Activated naive CD8-positive, alpha-beta T cell treated with anti-CD3 and anti-CD28 coated beads, Interleukin-2, amount 10 ng/mL, durations not matched to agents 7 days and 5 days (primary cell): ENCODE results near the gene TYW1B. TPM values are rescaled to one million over a fixed set of nuclear protein-coding genes. Genes with fewer than 3 reads are reported as not detected.
"Not testable (repeated sequence)": the region's sequence is repeated elsewhere in the genome, so short reads cannot be mapped to it uniquely, and the experiment has no call there.

ENCODE experiments used
- ATAC-seq: fragments of 150-1000 bp; cut with Tn5 transposase; one replicate; pipeline ENCODE4 v1.10.0; 2021; ENCODE audit warnings: low read depth, moderate library complexity
- POLR2A ChIA-PET: fragments of 350-600 bp; sonication (Branson Sonifier 250); formaldehyde crosslinking; loops from one replicate; lab custom pipeline; 2021; ENCODE audit warnings: antibody characterized with exemption; lab: Charles Lee
- DNase-seq: peaks from one replicate; pipeline ENCODE4 v3.0.0; 2021
- H3K27ac Mint-ChIP-seq: one replicate; pipeline ENCODE4 v1.8.0; 2022; ENCODE audit warnings: mild to moderate bottlenecking, mixed read lengths
- H3K27me3 Mint-ChIP-seq: one replicate; pipeline ENCODE4 v1.8.0; 2022; ENCODE audit warnings: mild to moderate bottlenecking, moderate library complexity, mixed read lengths
- H3K36me3 Mint-ChIP-seq: one replicate; pipeline ENCODE4 v1.8.0; 2021; ENCODE audit warnings: mild to moderate bottlenecking, mixed read lengths
- H3K4me1 Mint-ChIP-seq: one replicate; pipeline ENCODE4 v1.8.0; 2021; ENCODE audit warnings: mixed read lengths
- H3K4me3 Mint-ChIP-seq: one replicate; pipeline ENCODE4 v1.8.0; 2022; ENCODE audit warnings: mild to moderate bottlenecking, moderate library complexity, mixed read lengths
- H3K9me3 Mint-ChIP-seq: one replicate; pipeline ENCODE4 v1.8.0; 2021; ENCODE audit warnings: mixed read lengths
- total RNA-seq, 2 experiments: library from RNA; stranded (reverse); gene quantifications; one replicate each; pipeline ENCODE4 v1.2.3, GENCODE V29; 2021

The TYW1B gene
- total RNA-seq, 2 experiments from 2014 or later = 4.0 to 4.5 TPM

DNA sequence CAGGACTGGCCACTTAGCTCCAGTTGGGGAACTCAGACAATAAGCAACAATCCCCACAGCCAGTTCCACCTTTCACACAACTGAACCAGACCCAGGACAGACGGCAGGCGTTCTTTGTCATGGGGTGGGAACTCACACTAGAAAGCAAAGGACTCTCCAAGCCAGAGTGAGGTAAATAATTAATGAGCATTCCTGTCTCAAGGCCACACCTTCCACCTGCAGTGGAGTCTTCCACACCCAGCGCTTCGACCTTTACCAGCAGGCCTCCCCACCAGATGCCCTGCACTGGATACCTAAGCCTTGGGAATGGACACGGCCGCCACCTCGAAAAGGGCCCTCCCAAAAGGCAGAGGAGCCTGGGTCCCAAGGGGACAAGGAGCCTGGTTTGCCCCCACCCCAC lies 105.3 kb downstream of the TYW1B start:
- POLR2A ChIA-PET, H3K27ac Mint-ChIP-seq, H3K9me3 Mint-ChIP-seq, H3K4me3 Mint-ChIP-seq, ATAC-seq, H3K27me3 Mint-ChIP-seq, H3K4me1 Mint-ChIP-seq, DNase-seq: not testable (repeated sequence)
- peaks cover 13% of the 10 kb centered on the region for H3K36me3 Mint-ChIP-seq

DNA sequence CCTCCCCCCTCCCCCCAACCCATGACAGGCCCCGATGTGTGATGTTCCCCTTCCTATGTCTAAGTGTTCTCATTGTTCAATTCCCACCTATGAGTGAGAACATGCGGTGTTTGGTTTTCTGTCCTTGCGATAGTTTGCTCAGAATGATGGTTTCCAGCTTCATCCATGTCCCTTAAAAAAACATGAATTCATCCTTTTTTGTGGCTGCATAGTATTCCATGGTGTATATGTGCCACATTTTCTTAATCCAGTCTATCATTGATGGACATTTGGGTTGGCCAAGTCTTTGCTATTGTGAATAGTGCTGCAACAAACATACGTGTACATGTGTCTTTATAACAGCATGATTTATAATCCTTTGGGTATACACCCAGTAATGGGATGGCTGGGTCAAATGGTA lies 107.1 kb downstream of the TYW1B start:
- DNase-seq, H3K27ac Mint-ChIP-seq, H3K4me3 Mint-ChIP-seq, H3K4me1 Mint-ChIP-seq, ATAC-seq, H3K9me3 Mint-ChIP-seq, H3K27me3 Mint-ChIP-seq, POLR2A ChIA-PET: not testable (repeated sequence)
- H3K36me3 Mint-ChIP-seq = peaks cover 12% of the 10 kb centered on the region

DNA sequence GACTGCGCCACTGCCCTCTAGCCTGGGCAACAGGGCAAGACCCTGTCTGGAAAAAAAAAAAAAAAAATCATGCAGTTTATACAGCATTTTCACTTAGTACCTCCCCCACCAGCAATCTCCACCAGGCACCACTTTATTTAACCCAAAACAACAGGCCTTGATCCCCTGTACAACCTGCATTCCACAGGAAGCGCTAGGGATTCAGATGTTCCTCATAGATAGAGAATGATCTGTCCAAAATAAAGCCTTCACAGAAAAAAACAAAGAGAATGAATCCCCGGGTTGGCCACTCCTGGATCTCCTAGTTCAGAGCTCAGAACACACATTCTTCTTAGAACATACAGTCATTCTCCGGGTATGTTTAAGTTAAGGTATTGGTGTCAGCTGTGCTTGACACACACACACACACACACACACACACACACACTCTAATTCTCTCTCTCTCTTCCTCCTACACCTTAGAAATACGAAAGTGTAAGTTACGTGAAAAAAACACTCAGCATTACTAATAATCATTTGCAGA lies 110.7 kb downstream of the TYW1B start:
- H3K4me3 Mint-ChIP-seq, H3K4me1 Mint-ChIP-seq, DNase-seq, H3K9me3 Mint-ChIP-seq, H3K27me3 Mint-ChIP-seq, H3K27ac Mint-ChIP-seq, ATAC-seq, POLR2A ChIA-PET: not testable (repeated sequence)
- H3K36me3 Mint-ChIP-seq = peaks cover 18% of the 10 kb centered on the region

DNA sequence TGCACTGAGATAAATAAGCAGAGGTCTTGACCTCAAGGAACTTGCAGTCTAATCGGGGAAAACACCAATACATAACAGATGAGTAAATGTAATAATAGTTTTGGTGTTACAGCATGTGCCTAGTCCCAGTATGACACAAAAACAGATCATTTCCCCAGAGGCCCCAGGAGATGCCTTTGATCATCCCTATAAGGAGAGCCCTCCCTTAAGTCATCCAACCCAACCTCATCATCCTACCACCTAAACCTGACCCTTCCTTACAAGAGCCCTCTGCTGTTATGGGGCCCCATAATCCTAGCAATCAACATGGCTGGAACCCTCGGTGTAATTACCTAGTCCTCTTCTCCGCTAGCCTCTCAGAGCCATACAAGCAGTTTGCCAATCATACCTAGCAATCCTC lies 116.1 kb downstream of the TYW1B start:
- POLR2A ChIA-PET, H3K4me1 Mint-ChIP-seq, H3K9me3 Mint-ChIP-seq, DNase-seq, H3K27me3 Mint-ChIP-seq, H3K27ac Mint-ChIP-seq, H3K4me3 Mint-ChIP-seq, ATAC-seq: not testable (repeated sequence)
- peaks cover 26% of the 10 kb centered on the region for H3K36me3 Mint-ChIP-seq

DNA sequence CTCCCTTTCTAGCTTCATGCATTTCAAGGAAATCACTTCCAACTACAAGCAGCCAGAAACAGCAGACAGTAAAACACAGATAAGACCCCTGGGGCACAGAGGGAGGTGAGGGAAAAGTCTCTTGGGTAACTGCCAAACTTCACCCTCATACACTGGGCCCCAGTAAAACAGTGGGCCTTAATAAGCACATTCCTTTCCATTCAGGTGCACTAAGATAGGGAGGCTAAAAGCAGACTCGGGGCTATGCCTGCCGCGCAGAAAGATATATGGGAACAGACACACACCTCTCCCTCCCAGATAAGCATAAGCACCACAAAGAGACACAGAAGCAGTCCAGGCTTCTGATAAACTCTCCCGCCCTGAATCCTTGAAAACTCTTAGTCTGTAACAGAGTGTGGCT lies 117.0 kb downstream of the TYW1B start:
- no peak for DNase-seq
- Mint-ChIP-seq H3K4me3 (no peak overlapping the region), H3K36me3 (peaks cover 29% of the 10 kb centered on the region), H3K9me3 (peaks cover 6% of the 10 kb centered on the region), H3K27ac (no peak overlapping the region), H3K27me3 (no peaks in the 10 kb centered on the region), H3K4me1 (peaks cover 3% of the 10 kb centered on the region)
- ATAC-seq = no peak
- POLR2A ChIA-PET = no interaction called here

DNA sequence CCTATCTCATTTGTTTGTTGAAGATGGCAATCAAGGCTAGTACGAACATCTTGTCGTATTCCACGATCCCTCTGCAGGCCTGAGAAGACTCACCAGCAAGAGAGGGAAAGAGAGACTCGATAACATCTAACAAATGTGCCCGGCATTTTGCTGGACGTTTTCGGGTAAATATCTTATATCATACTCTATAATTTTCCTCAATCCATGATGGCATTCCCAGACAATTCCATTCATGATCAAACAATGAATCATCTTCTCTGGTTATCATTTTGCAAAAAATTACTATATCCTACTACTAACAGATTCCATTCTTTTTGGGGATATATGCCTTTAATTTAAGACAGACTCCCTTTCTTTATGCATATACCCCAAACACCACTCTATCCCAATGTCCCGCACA lies 118.1 kb downstream of the TYW1B start:
- peaks cover 29% of the 10 kb centered on the region for H3K36me3 Mint-ChIP-seq
- POLR2A ChIA-PET = no interaction called here
- no peak for DNase-seq
- no peak overlapping the region for H3K4me3 Mint-ChIP-seq
- peaks cover 3% of the 10 kb centered on the region for H3K4me1 Mint-ChIP-seq
- no peak overlapping the region for H3K27ac Mint-ChIP-seq
- peaks cover 6% of the 10 kb centered on the region for H3K9me3 Mint-ChIP-seq
- H3K27me3 Mint-ChIP-seq = no peaks in the 10 kb centered on the region
- no peak for ATAC-seq

DNA sequence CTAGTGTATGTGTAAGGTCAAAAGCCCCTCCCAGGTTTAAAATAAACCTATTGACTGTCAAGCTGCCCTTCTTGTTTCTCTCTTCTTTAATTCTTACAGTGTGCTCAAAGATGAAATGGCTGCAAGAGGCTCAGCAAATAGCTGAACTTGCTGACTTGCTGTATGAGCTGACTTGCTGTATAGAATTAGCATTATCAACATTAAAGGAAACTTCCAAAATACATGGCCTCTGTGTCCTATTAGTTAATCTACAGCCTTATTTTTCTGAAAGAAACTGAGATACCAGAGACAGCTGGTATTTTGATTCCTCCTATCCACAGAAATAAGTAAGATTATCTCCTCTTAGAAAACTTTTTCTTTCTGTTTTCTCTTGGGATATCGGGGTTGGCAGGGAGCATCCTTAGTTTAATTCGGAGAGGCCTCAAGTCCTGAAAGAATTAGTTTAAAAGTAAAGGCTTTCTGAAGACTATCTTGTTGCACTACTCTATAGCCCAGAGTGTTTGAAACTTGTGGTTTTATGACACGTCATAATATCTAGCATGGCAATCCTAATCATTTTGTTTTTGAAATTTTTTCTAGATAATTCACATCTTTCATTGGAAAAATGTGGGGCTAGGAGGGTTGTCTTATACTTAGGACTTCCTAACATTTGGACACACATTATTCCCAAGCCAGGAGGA lies 119.5 kb downstream of the TYW1B start:
- DNase-seq, H3K27ac Mint-ChIP-seq, H3K27me3 Mint-ChIP-seq, H3K4me1 Mint-ChIP-seq, ATAC-seq, H3K4me3 Mint-ChIP-seq, H3K9me3 Mint-ChIP-seq, POLR2A ChIA-PET: not testable (repeated sequence)
- H3K36me3 Mint-ChIP-seq = peaks cover 29% of the 10 kb centered on the region

DNA sequence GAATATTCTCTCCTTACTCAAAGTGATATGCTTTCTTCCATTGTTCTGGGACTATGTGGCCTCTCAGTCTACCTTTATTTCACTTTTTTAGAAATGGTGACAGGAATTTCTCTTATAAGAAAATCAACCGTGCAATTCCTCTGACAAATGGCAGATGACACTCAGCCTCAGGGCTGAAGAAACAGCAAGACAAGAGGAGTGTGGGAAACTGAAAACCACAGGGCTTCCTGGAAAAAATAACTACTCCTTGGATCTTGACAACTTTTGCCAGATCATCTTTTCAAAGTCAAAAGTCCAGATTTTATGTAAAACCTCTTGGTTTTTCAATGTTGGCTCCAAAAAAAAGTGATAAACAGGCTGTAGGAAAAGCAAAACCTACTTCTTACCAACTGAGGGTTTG lies 121.5 kb downstream of the TYW1B start:
- H3K27me3 Mint-ChIP-seq = no peaks in the 10 kb centered on the region
- peaks cover 3% of the 10 kb centered on the region for H3K4me1 Mint-ChIP-seq
- peaks cover 26% of the 10 kb centered on the region for H3K36me3 Mint-ChIP-seq
- POLR2A ChIA-PET = no interaction called here
- no peak overlapping the region for H3K4me3 Mint-ChIP-seq
- DNase-seq (no peak), ATAC-seq (no peak)
- peaks cover 3% of the 10 kb centered on the region for H3K9me3 Mint-ChIP-seq
- H3K27ac Mint-ChIP-seq = no peak overlapping the region

DNA sequence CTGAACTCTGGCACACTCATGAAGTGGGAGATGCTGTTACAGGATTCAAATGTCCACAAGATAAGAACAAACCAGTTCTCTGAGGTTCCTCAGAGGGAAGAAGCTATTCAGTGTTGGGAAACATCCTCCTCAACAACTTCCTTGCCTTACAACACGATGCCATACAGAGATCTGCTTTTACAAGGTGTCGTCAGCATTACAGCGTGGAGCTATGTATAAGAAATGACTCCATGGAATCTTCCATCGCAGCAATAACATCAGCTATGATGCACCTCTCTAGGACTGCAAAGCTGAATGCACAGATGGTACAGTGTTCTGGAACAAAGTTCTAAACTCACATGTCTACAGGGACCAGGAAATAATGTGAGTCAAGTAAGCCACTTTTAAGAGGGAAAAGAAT lies 122.3 kb downstream of the TYW1B start:
- H3K27me3 Mint-ChIP-seq, DNase-seq, H3K27ac Mint-ChIP-seq, POLR2A ChIA-PET, ATAC-seq, H3K4me3 Mint-ChIP-seq, H3K4me1 Mint-ChIP-seq, H3K9me3 Mint-ChIP-seq: not testable (repeated sequence)
- peaks cover 24% of the 10 kb centered on the region for H3K36me3 Mint-ChIP-seq

DNA sequence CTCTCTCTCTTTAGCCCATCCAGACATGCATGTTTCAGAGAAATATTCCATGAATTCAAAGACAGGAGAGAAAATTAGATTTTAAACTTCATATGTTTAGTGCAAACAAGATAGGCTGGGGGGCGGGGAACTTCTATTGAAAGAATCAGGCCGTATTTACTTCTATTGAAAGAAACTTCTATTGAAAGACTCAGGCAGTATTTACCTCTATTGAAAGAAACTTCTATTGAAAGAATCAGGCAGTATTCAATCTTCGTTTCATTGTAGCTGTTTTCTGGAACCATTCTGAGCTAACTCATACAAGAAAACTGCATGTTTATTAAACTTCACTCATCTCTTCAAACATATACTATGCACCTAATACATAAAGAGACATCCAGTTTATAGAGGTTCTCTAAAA lies 123.1 kb downstream of the TYW1B start:
- ATAC-seq (no peak), DNase-seq (no peak)
- H3K27ac Mint-ChIP-seq = no peak overlapping the region
- peaks cover 3% of the 10 kb centered on the region for H3K4me1 Mint-ChIP-seq
- POLR2A ChIA-PET = no interaction called here
- H3K9me3 Mint-ChIP-seq = peaks cover 3% of the 10 kb centered on the region
- H3K27me3 Mint-ChIP-seq = no peaks in the 10 kb centered on the region
- no peak overlapping the region for H3K4me3 Mint-ChIP-seq
- H3K36me3 Mint-ChIP-seq = peaks cover 23% of the 10 kb centered on the region

DNA sequence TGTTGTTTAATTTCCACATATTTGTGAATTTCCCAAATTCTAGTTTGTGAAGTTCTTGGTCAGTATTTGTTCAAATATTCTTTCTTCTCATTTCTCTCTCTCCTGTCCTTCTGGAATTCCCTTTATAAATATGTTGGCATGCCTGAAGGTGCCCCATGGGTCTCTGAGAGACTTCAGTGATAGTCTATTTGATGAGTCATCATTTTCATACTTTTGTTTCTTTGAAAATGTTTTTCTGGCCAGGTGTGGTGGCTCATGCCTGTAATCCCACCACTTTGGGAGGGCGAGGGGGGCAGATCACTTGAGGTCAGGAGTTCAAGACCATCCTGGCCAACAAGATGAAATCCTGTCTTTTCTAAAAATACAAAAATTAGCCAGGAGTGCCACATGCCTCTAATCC lies 127.5 kb downstream of the TYW1B start:
- H3K4me1 Mint-ChIP-seq, H3K36me3 Mint-ChIP-seq, ATAC-seq, DNase-seq, H3K27me3 Mint-ChIP-seq, POLR2A ChIA-PET, H3K4me3 Mint-ChIP-seq, H3K27ac Mint-ChIP-seq, H3K9me3 Mint-ChIP-seq: not testable (repeated sequence)

DNA sequence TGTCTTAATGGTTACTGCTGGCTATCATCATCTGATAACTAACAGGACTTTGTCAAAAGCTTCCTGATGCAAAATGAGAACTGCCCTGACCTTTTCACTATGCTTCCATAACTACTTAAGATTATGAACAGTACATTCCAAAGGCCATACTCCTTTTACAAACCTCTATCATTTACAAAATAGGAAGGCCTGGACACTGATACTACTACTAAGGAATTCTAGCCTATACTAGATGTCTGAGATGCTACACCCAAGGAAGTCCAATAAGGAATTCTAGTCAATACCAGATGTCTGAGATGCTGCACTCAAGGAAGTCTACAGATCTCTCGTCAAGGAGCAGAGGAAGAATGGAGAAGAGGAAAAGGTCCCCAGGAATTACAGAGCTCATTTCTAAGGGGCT lies 130.9 kb downstream of the TYW1B start:
- POLR2A ChIA-PET, H3K27me3 Mint-ChIP-seq, H3K27ac Mint-ChIP-seq, H3K36me3 Mint-ChIP-seq, H3K9me3 Mint-ChIP-seq, H3K4me3 Mint-ChIP-seq, H3K4me1 Mint-ChIP-seq, ATAC-seq, DNase-seq: not testable (repeated sequence)

DNA sequence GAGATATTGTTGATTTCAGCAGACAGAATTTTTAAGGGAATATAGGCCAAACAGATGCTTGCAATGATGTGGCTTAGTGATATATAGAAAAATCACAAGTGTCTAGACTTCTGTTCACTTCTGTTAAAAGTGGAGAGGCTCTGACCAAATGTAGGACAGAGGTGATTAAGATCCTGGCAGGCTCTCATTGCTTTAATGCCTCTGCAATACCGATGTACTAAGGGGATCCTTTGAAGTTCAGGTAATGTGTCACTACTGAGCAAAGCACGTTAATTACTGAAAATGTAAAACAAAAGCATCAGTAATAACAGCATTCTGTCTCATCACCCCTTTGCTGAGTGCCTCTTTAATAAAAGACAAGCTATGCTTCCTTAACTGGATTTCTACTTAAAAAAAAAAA lies 131.4 kb downstream of the TYW1B start:
- H3K27ac Mint-ChIP-seq, ATAC-seq, H3K36me3 Mint-ChIP-seq, H3K4me3 Mint-ChIP-seq, POLR2A ChIA-PET, H3K9me3 Mint-ChIP-seq, H3K27me3 Mint-ChIP-seq, DNase-seq, H3K4me1 Mint-ChIP-seq: not testable (repeated sequence)

DNA sequence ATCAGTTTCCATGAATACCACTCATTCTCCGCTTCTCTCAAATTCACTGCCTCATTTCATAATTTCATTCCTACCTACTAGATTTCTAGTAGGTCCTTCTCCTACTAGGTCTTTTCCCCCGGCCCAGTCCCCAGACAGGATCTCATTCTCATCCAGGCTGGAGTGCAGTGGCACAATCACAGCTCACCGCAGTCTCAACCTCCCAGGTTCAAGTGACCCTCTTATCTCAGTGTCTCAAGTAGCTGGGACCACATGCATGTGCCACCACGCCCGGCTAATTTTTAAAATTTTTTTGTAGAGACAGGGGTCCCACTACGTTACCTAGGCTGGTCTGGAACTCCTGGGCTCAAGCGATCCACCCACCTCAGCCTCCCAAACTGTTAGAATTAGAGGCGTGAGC lies 132.5 kb downstream of the TYW1B start:
- H3K4me3 Mint-ChIP-seq, H3K4me1 Mint-ChIP-seq, H3K9me3 Mint-ChIP-seq, ATAC-seq, POLR2A ChIA-PET, H3K36me3 Mint-ChIP-seq, H3K27me3 Mint-ChIP-seq, DNase-seq, H3K27ac Mint-ChIP-seq: not testable (repeated sequence)
